DOHH2 (cell line): ENCODE data around the gene MAP3K5.

Experiments
- H3F3A ChIP-seq: fragments of 200-600 bp; sonication (generic), shearing (Covaris generic); 2 replicates; pipeline ENCODE4 v1.6.0; 2016; ENCODE audit warnings: antibody characterized with exemption, mild to moderate bottlenecking; ENCODE audit not compliant: control insufficient read depth, insufficient read depth
- H3K27ac ChIP-seq: fragments of 200-600 bp; sonication (generic); 2 replicates; pipeline ENCODE4 v1.5.1; 2014; ENCODE audit warnings: low read depth, mild to moderate bottlenecking, low read length, moderate library complexity
- H3K27me3 ChIP-seq: fragments of 200-600 bp; sonication (generic); 2 replicates; pipeline ENCODE4 v1.6.1; 2014; ENCODE audit warnings: mild to moderate bottlenecking, low read length, mixed read lengths; ENCODE audit not compliant: control insufficient read depth
- H3K36me3 ChIP-seq: fragments of 200-600 bp; sonication (generic); 2 replicates; pipeline ENCODE4 v1.6.1; 2014; ENCODE audit warnings: mild to moderate bottlenecking, low read length, moderate library complexity, mixed read lengths; ENCODE audit not compliant: control insufficient read depth
- H3K4me1 ChIP-seq: fragments of 200-600 bp; sonication (generic); 2 replicates; pipeline ENCODE4 v1.6.1; 2014; ENCODE audit warnings: mild to moderate bottlenecking, low read length, mixed read lengths; ENCODE audit not compliant: control insufficient read depth
- H3K4me2 ChIP-seq: fragments of 200-600 bp; sonication (generic); 2 replicates; pipeline ENCODE4 v1.6.0; 2014; ENCODE audit warnings: mild to moderate bottlenecking, low read length, moderate library complexity
- H3K4me3 ChIP-seq: fragments of 200-600 bp; sonication (generic); 2 replicates; pipeline ENCODE4 v1.5.1; 2014; ENCODE audit warnings: mild to moderate bottlenecking, low read length, mixed read lengths
- H3K79me2 ChIP-seq: fragments of 200-600 bp; sonication (generic); 2 replicates; pipeline ENCODE4 v1.6.1; 2014; ENCODE audit warnings: mild to moderate bottlenecking, low read length, mixed read lengths; ENCODE audit not compliant: control insufficient read depth
- H3K9me2 ChIP-seq: fragments of 200-600 bp; sonication (generic); replicated peaks from 2 replicates; pipeline ENCODE4 v1.6.1; 2014; ENCODE audit warnings: mild to moderate bottlenecking, low read length, mixed read lengths; ENCODE audit not compliant: control insufficient read depth
- H3K9me3 ChIP-seq: fragments of 200-600 bp; sonication (generic); 2 replicates; pipeline ENCODE4 v1.6.1; 2014; ENCODE audit warnings: antibody characterized with exemption, low read length, mixed read lengths; ENCODE audit not compliant: control insufficient read depth, insufficient read depth
- H4K20me1 ChIP-seq: fragments of 200-600 bp; sonication (generic); 2 replicates; pipeline ENCODE4 v1.6.0; 2014; ENCODE audit warnings: low read depth, mild to moderate bottlenecking, antibody characterized with exemption, low read length, moderate library complexity; ENCODE audit not compliant: control insufficient read depth, insufficient read depth
- EZH2phosphoT487 ChIP-seq: fragments of 200-600 bp; sonication (generic); IDR thresholded peaks from 2 replicates; pipeline ENCODE4 v1.6.1; 2017; ENCODE audit warnings: borderline replicate concordance, mild to moderate bottlenecking, antibody characterized with exemption, low read length, moderate library complexity, mixed read lengths
- TF ChIP-seq, protein P1 (sequence below): fragments of 200-600 bp; sonication (generic); IDR thresholded peaks from one replicate; pipeline ENCODE4 v1.5.1; 2014; ENCODE audit warnings: antibody characterized with exemption, mild to moderate bottlenecking, low read depth, low read length; ENCODE audit not compliant: poor library complexity, severe bottlenecking

Gene MAP3K5

GRCh38 chr6:136625293-136625692 is 167.0 kb downstream of the MAP3K5 start:
- Histone ChIP-seq H3K9me2 (no peaks in the 10 kb centered on the region), H3K9me3 (no peaks in the 10 kb centered on the region), H3K79me2 (no peaks in the 10 kb centered on the region), H3K36me3 (no peaks in the 10 kb centered on the region), H4K20me1 (no peaks in the 10 kb centered on the region), H3K4me3 (no peak overlapping the region), H3K4me1 (no peaks in the 10 kb centered on the region), H3F3A (no peaks in the 10 kb centered on the region), H3K27me3 (no peaks in the 10 kb centered on the region), H3K27ac (no peak overlapping the region), H3K4me2 (no peak overlapping the region)
- no peak for TF ChIP-seq EZH2phosphoT487
- TF ChIP-seq, protein P1, sequence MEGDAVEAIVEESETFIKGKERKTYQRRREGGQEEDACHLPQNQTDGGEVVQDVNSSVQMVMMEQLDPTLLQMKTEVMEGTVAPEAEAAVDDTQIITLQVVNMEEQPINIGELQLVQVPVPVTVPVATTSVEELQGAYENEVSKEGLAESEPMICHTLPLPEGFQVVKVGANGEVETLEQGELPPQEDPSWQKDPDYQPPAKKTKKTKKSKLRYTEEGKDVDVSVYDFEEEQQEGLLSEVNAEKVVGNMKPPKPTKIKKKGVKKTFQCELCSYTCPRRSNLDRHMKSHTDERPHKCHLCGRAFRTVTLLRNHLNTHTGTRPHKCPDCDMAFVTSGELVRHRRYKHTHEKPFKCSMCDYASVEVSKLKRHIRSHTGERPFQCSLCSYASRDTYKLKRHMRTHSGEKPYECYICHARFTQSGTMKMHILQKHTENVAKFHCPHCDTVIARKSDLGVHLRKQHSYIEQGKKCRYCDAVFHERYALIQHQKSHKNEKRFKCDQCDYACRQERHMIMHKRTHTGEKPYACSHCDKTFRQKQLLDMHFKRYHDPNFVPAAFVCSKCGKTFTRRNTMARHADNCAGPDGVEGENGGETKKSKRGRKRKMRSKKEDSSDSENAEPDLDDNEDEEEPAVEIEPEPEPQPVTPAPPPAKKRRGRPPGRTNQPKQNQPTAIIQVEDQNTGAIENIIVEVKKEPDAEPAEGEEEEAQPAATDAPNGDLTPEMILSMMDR, result no peak

GRCh38 chr6:136624347-136624746 is 167.9 kb downstream of the MAP3K5 start:
- H3F3A ChIP-seq, result no peaks in the 10 kb centered on the region
- no peak overlapping the region for H3K4me3 ChIP-seq
- H3K27ac ChIP-seq, result no peak overlapping the region
- no peaks in the 10 kb centered on the region for H3K9me2 ChIP-seq
- H3K36me3 ChIP-seq, result no peaks in the 10 kb centered on the region
- H4K20me1 ChIP-seq, result no peaks in the 10 kb centered on the region
- no peaks in the 10 kb centered on the region for H3K9me3 ChIP-seq
- no peaks in the 10 kb centered on the region for H3K27me3 ChIP-seq
- H3K4me1 ChIP-seq, result no peaks in the 10 kb centered on the region
- TF ChIP-seq EZH2phosphoT487, result no peak
- TF ChIP-seq, protein P1, result no peak
- H3K79me2 ChIP-seq, result no peaks in the 10 kb centered on the region
- H3K4me2 ChIP-seq, result no peak overlapping the region

DNA sequence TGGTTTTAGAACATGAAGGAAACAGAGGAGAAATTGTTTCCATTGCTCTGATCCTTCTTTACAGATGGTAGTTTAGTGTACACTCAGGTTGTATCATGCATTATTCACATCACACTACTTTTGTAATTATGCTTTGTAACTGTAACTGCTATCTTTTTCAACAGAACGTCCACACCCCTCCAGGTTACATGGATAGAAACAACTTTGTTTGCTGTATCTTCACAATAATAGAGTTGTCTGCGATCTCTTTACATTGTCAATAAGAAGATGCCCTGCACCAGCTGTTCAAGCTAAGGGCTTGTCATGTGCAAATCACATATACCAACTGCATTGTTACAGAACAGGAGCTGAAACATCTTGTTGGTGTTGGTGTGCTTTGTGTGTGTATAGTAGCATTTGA is 174.2 kb downstream of the MAP3K5 start:
- Histone ChIP-seq H3K79me2 (no peaks in the 10 kb centered on the region), H3K27ac (no peak overlapping the region), H3K4me3 (no peak overlapping the region), H3F3A (no peaks in the 10 kb centered on the region), H4K20me1 (no peaks in the 10 kb centered on the region), H3K27me3 (no peaks in the 10 kb centered on the region), H3K9me3 (no peaks in the 10 kb centered on the region), H3K4me2 (no peak overlapping the region), H3K4me1 (no peaks in the 10 kb centered on the region), H3K9me2 (no peaks in the 10 kb centered on the region), H3K36me3 (no peaks in the 10 kb centered on the region)
- no peak for TF ChIP-seq EZH2phosphoT487
- TF ChIP-seq, protein P1, result no peak

GRCh38 chr6:136616527-136616926 is 175.8 kb downstream of the MAP3K5 start:
- Histone ChIP-seq H4K20me1 (no peaks in the 10 kb centered on the region), H3F3A (no peaks in the 10 kb centered on the region), H3K4me1 (no peaks in the 10 kb centered on the region), H3K9me2 (no peaks in the 10 kb centered on the region), H3K27me3 (no peaks in the 10 kb centered on the region), H3K27ac (no peak overlapping the region), H3K4me3 (no peak overlapping the region), H3K4me2 (no peak overlapping the region), H3K9me3 (no peaks in the 10 kb centered on the region), H3K36me3 (no peaks in the 10 kb centered on the region), H3K79me2 (no peaks in the 10 kb centered on the region)
- TF ChIP-seq EZH2phosphoT487, result no peak
- TF ChIP-seq, protein P1, result no peak
